ENCODE results near the gene IYD.

GRCh38 chr6:150445486-150445885, 76.7 kb downstream of the IYD start:
- no peak for TF ChIP-seq POLR2A (IDR thresholded peaks at IDR 0.05; ENCODE audit: low read length)
- TF ChIP-seq GATA1 (IDR thresholded peaks at IDR 0.05; ENCODE audit: low read depth, low read length) = no peak

Data from erythroblast (primary cell).